SU-DHL-6 (cell line): ENCODE results near the gene SLC47A2.

Experiments
- H2AFZ ChIP-seq: fragments of 200-600 bp; sonication (generic); 2 replicates; pipeline ENCODE4 v1.6.1; 2014; ENCODE audit warnings: low read depth, mild to moderate bottlenecking, moderate library complexity, mixed read lengths, antibody characterized with exemption, low read length; ENCODE audit not compliant: severe bottlenecking
- H3F3A ChIP-seq: fragments of 200-600 bp; shearing (Covaris generic); 2 replicates; pipeline ENCODE4 v1.6.0; 2016; ENCODE audit warnings: antibody characterized with exemption, mild to moderate bottlenecking; ENCODE audit not compliant: insufficient read depth
- H3K27ac ChIP-seq: fragments of 200-600 bp; sonication (generic); 2 replicates; pipeline ENCODE4 v1.5.1; 2016; ENCODE audit warnings: low read depth, mild to moderate bottlenecking, low read length, moderate library complexity, mixed read lengths
- H3K27me3 ChIP-seq: fragments of 200-600 bp; sonication (generic), shearing (Covaris generic); 2 replicates; pipeline ENCODE4 v1.6.0; 2014; ENCODE audit warnings: mild to moderate bottlenecking, low read length
- H3K36me3 ChIP-seq: fragments of 200-600 bp; sonication (generic); 2 replicates; pipeline ENCODE4 v1.6.1; 2014; ENCODE audit warnings: mild to moderate bottlenecking, low read length, mixed read lengths
- H3K4me2 ChIP-seq: fragments of 300-600, 200-600 bp; shearing (Covaris generic), sonication (generic); 2 replicates; pipeline ENCODE4 v1.6.0; 2014; ENCODE audit warnings: low read length, low read depth, mild to moderate bottlenecking; ENCODE audit not compliant: poor library complexity, severe bottlenecking
- H3K4me3 ChIP-seq: fragments of 200-600 bp; sonication (generic); 2 replicates; pipeline ENCODE4 v1.5.1; 2014; ENCODE audit warnings: antibody characterized with exemption, low read length, mild to moderate bottlenecking, mixed read lengths; ENCODE audit not compliant: insufficient read depth, poor library complexity, severe bottlenecking
- H3K79me2 ChIP-seq: fragments of 200-600 bp; sonication (generic); 2 replicates; pipeline ENCODE4 v1.6.1; 2014; ENCODE audit warnings: mild to moderate bottlenecking, low read length, moderate library complexity; ENCODE audit not compliant: insufficient read depth
- H3K9ac ChIP-seq: fragments of 200-600 bp; sonication (generic); 2 replicates; pipeline ENCODE4 v1.7.0; 2014; ENCODE audit warnings: mild to moderate bottlenecking, low read length
- H3K9me2 ChIP-seq: fragments of 200-600 bp; sonication (generic); replicated peaks from 2 replicates; pipeline ENCODE4 v1.6.1; 2014; ENCODE audit warnings: low read length; ENCODE audit not compliant: insufficient read depth
- H3K9me3 ChIP-seq: fragments of 200-600 bp; sonication (generic); 2 replicates; pipeline ENCODE4 v1.6.1; 2014; ENCODE audit warnings: low read length, mixed read lengths; ENCODE audit not compliant: insufficient read depth
- H4K20me1 ChIP-seq: fragments of 200-600 bp; sonication (generic); 2 replicates; pipeline ENCODE4 v1.6.1; 2014; ENCODE audit warnings: low read depth, mild to moderate bottlenecking, antibody characterized with exemption, low read length, moderate library complexity, mixed read lengths
- EZH2phosphoT487 ChIP-seq: fragments of 200-600 bp; sonication (generic), shearing (Covaris generic); conservative IDR thresholded peaks from 2 replicates; pipeline ENCODE4 v1.6.1; 2018; ENCODE audit warnings: mild to moderate bottlenecking, antibody characterized with exemption, low read length, moderate library complexity, mixed read lengths
- TF ChIP-seq, protein P1 (sequence below): fragments of 200-600 bp; sonication (generic); IDR thresholded peaks from one replicate; pipeline ENCODE4 v1.5.1; 2017; ENCODE audit warnings: antibody characterized with exemption, mild to moderate bottlenecking, low read length, moderate library complexity; ENCODE audit not compliant: insufficient read depth, poor library complexity, severe bottlenecking

The SLC47A2 gene

DNA sequence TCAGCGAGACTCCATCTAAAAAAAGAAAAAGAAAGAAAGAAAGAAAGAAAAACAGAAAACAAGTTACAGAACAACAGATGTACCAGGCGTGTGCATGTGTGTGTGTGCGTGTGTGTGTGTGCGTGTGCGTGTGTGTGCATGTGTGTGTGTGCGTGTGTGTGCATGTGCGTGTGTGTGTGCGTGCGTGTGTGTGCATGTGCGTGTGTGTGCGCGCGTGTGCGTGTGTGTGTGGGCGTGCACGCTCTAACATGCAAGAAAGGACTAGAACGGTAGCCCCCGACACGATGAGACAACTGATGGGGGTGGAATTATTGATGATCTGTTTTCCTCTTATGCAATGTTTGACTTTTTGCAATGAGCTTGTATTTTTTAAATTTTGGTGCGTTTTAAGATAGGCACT is 30.1 kb upstream of the SLC47A2 start:
- Histone ChIP-seq H3K27ac (no peak overlapping the region), H4K20me1 (no peaks in the 10 kb centered on the region)

DNA sequence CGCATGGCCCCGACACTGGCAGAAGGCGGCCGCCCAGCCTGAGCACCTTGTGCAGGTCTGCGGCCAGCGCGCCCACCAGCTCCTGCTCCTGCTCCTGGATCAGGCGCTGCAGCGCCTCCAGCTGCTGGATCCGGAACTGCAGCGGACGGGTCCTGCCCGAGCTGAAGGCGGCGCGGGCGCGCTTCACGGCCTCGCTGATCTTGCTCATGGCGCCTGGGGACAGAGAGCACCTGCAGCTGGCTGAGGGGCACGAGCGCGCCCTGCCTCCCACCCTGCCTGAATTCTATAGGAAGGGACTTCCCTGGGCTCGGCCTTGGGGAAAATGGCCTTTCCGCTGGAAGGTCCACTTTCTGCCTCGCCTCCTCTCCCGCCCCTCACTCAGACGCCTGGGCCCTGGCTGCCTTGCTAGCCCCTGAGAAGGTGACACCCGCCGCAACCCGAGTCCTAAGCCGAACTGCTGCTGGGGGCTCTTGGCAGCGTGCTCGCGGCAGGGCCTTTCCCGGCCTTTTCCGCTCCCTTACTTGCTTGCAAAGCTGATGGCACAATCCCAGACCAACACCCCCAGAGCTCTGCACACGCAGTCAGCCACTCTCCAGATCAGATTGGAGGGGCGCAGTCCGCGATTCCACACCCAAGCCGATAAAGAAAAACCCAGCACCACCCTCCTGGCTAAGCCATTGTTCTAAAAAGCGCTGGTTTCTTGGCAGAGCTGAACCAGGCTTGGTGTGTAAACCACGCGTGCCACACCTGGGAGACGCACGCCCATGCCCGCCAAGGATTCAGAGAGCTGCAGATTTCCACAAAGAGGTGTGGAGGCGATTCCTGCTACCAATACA is 28.8 kb upstream of the SLC47A2 start:
- no peak for TF ChIP-seq EZH2phosphoT487
- TF ChIP-seq, protein P1, sequence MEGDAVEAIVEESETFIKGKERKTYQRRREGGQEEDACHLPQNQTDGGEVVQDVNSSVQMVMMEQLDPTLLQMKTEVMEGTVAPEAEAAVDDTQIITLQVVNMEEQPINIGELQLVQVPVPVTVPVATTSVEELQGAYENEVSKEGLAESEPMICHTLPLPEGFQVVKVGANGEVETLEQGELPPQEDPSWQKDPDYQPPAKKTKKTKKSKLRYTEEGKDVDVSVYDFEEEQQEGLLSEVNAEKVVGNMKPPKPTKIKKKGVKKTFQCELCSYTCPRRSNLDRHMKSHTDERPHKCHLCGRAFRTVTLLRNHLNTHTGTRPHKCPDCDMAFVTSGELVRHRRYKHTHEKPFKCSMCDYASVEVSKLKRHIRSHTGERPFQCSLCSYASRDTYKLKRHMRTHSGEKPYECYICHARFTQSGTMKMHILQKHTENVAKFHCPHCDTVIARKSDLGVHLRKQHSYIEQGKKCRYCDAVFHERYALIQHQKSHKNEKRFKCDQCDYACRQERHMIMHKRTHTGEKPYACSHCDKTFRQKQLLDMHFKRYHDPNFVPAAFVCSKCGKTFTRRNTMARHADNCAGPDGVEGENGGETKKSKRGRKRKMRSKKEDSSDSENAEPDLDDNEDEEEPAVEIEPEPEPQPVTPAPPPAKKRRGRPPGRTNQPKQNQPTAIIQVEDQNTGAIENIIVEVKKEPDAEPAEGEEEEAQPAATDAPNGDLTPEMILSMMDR = no peak
- no peaks in the 10 kb centered on the region for H4K20me1 ChIP-seq
- no peak overlapping the region for H2AFZ ChIP-seq
- no peaks in the 10 kb centered on the region for H3K9me2 ChIP-seq
- no peak overlapping the region for H3K27ac ChIP-seq
- no peak overlapping the region for H3K9ac ChIP-seq
- H3F3A ChIP-seq = no peaks in the 10 kb centered on the region
- H3K79me2 ChIP-seq = no peaks in the 10 kb centered on the region
- no peak overlapping the region for H3K4me3 ChIP-seq
- no peak overlapping the region for H3K4me2 ChIP-seq
- H3K9me3 ChIP-seq = no peaks in the 10 kb centered on the region
- H3K36me3 ChIP-seq = no peaks in the 10 kb centered on the region
- H3K27me3 ChIP-seq = no peaks in the 10 kb centered on the region

More for the DNA sequence above, 30.1 kb upstream of the SLC47A2 start:
- H3F3A ChIP-seq = no peaks in the 10 kb centered on the region
- no peaks in the 10 kb centered on the region for H3K9me2 ChIP-seq
- H3K4me2 ChIP-seq = no peak overlapping the region
- H3K79me2 ChIP-seq = no peaks in the 10 kb centered on the region
- no peak overlapping the region for H2AFZ ChIP-seq
- TF ChIP-seq, protein P1 = no peak
- TF ChIP-seq EZH2phosphoT487 = no peak
- H3K9ac ChIP-seq = no peak overlapping the region
- no peaks in the 10 kb centered on the region for H3K27me3 ChIP-seq
- no peaks in the 10 kb centered on the region for H3K9me3 ChIP-seq
- H3K4me3 ChIP-seq = no peak overlapping the region
- H3K36me3 ChIP-seq = no peaks in the 10 kb centered on the region

DNA sequence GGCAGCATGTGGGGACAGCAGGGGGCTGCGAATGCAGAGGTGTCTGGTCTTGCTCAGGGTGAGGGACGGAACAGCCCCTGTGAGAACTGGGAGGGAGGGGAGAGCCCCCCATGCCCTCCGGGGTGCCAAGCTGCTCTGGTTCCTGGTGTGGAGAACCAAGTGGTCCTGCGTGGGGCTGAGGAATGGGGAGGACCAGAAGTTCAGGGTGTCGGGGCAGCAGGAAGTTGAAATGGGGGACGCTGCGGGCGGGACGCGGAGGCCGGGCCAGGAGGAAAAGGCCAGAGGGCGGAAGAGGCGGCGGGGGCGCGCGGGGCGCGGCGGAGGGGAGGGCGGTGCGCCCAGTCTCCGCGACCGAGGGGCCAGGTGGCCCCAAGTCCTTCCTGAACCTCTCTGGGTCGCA is 28.1 kb upstream of the SLC47A2 start:
- Histone ChIP-seq H3F3A (no peaks in the 10 kb centered on the region), H2AFZ (no peak overlapping the region), H3K9me2 (no peaks in the 10 kb centered on the region), H3K9me3 (no peaks in the 10 kb centered on the region), H3K79me2 (no peaks in the 10 kb centered on the region), H3K27me3 (no peaks in the 10 kb centered on the region), H3K36me3 (no peaks in the 10 kb centered on the region), H3K4me3 (no peak overlapping the region), H4K20me1 (no peaks in the 10 kb centered on the region), H3K9ac (no peak overlapping the region), H3K27ac (no peak overlapping the region), H3K4me2 (no peak overlapping the region)
- TF ChIP-seq EZH2phosphoT487 = no peak
- TF ChIP-seq, protein P1 = no peak
